GM21529 (cell line): Measurements from ENCODE around the gene SELENOM.
"Not testable (repeated sequence)": the region's sequence is repeated elsewhere in the genome, so short reads cannot be mapped to it uniquely, and the experiment has no call there.

Experiments
- ATAC-seq: cut with Tn5 transposase; IDR thresholded peaks from one replicate; pipeline ENCODE4 v1.9.1; 2021; ENCODE audit not compliant: unreplicated experiment

Gene SELENOM

GRCh38 chr22:31080848-31081649 is 26.3 kb downstream of the SELENOM start, which contains the start of gene SMTN:
SMTN (plus strand) TSS chr22:31081318; CDS start chr22:31083259, 1,941 bp downstream.
- ATAC-seq = peak; percentile 63

GRCh38 chr22:31080164-31080847 is 27.1 kb downstream of the SELENOM start:
- no peak for ATAC-seq

- ATAC-seq = no peak
These were observed 28.2 kb downstream of the SELENOM start for GRCh38 chr22:31079095-31079642.

GRCh38 chr22:31078389-31078788 is 29.0 kb downstream of the SELENOM start:
- not testable (repeated sequence) for ATAC-seq

GRCh38 chr22:31077681-31078080 is 29.7 kb downstream of the SELENOM start:
- ATAC-seq = no peak

- ATAC-seq = no peak
These were observed 31.4 kb downstream of the SELENOM start for GRCh38 chr22:31075961-31076360.

GRCh38 chr22:31073545-31074145 is 33.7 kb downstream of the SELENOM start:
- not testable (repeated sequence) for ATAC-seq

- ATAC-seq = not testable (repeated sequence)
These were observed 34.2 kb downstream of the SELENOM start for GRCh38 chr22:31073125-31073524.

GRCh38 chr22:31069691-31070314 is 37.6 kb downstream of the SELENOM start:
- ATAC-seq = not testable (repeated sequence)

GRCh38 chr22:31068970-31069369 is 38.4 kb downstream of the SELENOM start:
- ATAC-seq = no peak

- ATAC-seq = no peak
These were observed 43.0 kb downstream of the SELENOM start for GRCh38 chr22:31064369-31064768.

- no peak for ATAC-seq
These were observed 44.7 kb downstream of the SELENOM start for GRCh38 chr22:31062566-31063230.

- ATAC-seq = not testable (repeated sequence)
These were observed 47.7 kb downstream of the SELENOM start for GRCh38 chr22:31059663-31060062.

- ATAC-seq = no peak
These were observed 50.3 kb downstream of the SELENOM start for GRCh38 chr22:31056986-31057599.

- ATAC-seq = no peak
These were observed 51.7 kb downstream of the SELENOM start for GRCh38 chr22:31055635-31056159.

GRCh38 chr22:31055117-31055634 is 52.2 kb downstream of the SELENOM start:
- ATAC-seq = no peak
